HG03460 (cell line): ENCODE results near the gene TRNT1.
A peak's percentile ranks its signal among the peaks of the same experiment; 100 is the strongest.

ENCODE experiments used
- ATAC-seq: cut with Tn5 transposase; IDR thresholded peaks from one replicate; pipeline ENCODE4 v1.9.1; 2021; ENCODE audit not compliant: unreplicated experiment

Gene TRNT1

GRCh38 chr3:3110749-3111361 lies 15.9 kb upstream of the TRNT1 start:
- ATAC-seq: no peak

DNA sequence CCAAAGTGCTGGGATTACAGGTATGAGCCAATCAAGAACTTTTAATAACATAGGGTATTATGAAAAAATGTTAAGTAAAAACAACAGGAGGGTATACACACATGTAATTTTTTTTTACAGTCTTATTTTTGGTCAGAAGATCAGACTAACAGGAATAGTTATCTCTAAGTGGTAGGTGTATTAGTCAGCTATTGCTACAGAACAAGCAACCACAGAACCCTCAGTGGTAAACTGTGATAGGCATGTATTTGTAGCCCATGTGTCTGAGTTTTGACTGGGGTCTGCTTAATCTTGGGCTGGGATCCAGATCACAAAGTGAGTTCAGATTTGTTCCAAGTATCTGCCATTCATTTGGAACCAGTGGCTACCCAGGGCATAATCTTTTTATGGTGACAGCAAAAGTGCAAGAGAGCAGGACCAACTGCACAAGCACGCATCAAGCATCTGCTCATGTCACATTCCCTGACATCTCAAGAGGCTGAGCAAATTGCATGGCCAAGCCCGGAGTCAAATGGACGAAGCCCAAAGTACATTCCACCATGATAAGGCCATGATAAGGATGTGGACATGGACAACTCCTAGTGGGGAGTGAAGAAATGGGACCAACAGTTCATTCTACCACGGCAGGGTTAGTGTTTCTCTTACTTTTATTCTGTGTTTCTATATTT lies 13.6 kb upstream of the TRNT1 start:
- no peak for ATAC-seq

DNA sequence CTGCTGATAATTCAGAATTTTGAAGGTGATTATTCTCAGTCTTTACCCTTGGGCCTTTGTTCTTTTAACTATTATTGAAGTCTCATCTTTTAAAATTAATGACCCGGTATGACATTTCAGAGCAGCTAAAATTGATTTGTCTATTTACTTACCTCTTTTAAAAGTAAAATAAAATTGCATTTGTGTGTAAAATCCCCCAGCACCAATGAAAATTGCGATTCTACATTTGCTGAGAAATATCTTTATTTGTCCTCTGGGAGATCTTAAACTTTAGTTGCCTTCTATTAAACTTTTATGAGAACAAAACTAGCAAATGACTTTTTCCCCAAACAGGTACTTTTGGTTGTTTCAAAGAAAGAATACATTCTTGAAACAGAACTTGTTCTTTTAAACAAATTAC lies 9.1 kb upstream of the TRNT1 start:
- ATAC-seq: no peak

GRCh38 chr3:3119393-3119851 lies 7.3 kb upstream of the TRNT1 start:
- ATAC-seq: no peak

DNA sequence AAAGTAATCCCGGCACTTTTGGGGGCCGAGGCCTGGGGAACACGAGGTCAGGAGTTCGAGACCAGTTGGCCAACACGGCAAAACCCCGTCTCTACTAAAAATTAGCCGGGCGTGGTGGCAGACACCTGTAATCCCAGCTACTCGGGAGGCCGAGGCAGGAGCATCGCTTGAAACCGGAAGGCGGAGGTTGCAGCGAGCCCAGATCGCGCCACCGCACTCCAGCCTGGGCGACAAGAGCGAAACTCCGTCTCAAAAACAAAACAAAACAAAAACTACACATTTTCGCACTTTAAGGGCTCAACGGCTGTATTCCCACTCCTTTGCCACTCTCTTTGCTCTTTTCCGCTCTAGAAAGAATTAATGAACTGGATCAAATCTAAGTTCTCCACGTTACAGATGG lies 763 bp upstream of the TRNT1 start:
- ATAC-seq: no peak

DNA sequence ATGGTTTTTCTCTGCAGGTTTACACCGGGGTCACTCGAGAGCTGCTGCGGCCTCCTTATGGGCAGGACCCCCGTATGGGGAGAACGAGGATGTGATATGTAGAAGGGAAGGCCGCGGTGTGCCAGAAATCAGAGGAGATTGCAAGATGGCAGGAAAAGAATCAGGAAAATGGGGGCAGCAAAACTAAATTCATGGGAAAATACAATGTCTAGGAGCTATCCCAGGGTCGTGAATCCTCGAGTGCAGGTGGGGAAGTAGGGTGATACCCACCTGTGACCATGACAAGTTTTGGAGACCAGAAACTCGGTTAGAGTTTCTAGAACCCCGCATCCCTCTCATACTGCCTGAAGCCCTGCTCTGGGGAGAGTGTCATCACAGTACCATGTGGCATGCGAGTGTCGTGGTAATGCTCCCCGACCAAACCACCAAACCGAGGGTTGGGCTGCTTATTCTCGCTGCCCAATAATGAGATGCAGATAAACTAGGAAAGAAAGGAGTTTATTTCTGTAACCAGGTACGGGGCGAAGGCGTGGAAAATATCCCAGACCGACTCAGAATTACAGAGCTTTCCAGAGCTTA lies 781 bp downstream of the TRNT1 start:
- ATAC-seq: no peak

GRCh38 chr3:3129579-3129978 lies 2.8 kb downstream of the TRNT1 start:
- ATAC-seq: no peak

- ATAC-seq: no peak
These were observed 6.8 kb downstream of the TRNT1 start for GRCh38 chr3:3133500-3133899.

DNA sequence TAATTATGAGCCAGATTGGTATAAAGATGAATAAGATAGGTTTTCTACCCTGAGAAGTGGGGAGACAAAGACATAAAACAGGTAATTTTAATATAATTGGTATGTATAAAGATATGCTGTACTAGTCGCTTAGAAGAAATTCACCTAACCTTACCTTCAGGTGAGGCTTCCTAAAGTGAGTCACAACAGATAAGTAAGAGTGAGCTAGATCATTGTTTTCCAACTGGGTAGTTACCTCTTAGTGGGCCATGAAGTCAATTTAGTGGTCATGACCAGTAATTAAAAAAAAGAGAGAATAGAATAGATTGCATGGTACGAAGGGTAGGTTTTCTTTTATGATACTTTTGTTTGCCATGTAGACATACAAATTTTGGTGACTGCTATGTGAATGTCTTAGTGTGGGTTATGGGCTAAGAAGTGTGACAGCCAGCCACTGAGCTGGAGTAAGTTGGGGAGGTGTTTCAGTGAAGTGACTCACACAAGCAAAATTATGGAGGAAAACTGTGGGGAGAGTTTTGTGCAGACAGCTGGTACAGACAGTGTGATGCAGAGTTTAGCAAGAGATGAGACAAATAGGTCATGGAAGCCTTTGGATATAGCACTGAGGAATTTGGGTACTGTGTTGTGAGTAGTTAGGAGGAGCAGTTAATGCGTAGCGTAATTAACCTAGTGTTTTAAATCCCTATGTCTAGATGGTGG lies 8.2 kb downstream of the TRNT1 start:
- ATAC-seq: no peak

DNA sequence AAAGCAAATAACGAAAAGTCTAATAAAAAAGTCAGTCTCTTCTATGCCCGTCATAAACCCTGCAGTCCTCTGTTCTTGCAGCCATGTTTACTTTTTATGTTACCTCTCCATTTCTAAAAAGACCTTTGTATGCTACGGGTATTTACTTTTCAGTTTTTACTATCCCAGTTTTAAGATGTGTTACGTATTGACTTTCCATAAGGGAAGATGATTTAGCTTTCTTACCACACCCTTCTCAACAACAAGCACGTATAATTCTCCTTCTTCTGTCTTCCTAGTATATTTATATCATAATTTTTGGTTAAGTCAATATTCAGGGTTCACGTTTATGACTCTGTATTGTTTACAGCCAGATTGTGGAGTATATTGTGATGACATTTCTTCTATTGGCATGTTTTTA lies 10.8 kb downstream of the TRNT1 start:
- ATAC-seq: no peak

GRCh38 chr3:3141939-3142338 lies 15.2 kb downstream of the TRNT1 start:
- no peak for ATAC-seq

DNA sequence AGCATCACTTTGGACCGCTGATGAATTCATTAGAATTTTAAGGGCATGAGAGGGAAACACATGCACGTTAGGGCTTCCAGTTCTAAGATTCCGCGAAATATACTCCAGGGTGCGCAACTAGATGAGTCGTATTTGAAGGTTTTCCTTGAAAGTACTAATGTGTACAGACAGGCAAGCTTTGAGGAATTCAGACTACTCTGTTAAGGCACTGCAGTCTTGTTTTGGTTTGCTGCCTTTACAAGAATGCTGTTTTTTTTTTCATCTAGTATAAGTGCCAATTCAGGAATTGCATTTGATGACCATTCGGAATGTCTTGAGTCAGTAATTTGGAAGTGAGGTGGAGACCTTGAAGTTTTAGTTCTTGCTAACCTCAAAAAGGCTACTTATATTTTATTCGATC lies 19.1 kb downstream of the TRNT1 start:
- ATAC-seq: no peak

GRCh38 chr3:3149560-3149959 lies 22.8 kb downstream of the TRNT1 start:
- no peak for ATAC-seq

- ATAC-seq: no peak
These were observed 24.8 kb downstream of the TRNT1 start for GRCh38 chr3:3151513-3151912.

GRCh38 chr3:3154879-3155610 lies 28.3 kb downstream of the TRNT1 start:
- no peak for ATAC-seq

DNA sequence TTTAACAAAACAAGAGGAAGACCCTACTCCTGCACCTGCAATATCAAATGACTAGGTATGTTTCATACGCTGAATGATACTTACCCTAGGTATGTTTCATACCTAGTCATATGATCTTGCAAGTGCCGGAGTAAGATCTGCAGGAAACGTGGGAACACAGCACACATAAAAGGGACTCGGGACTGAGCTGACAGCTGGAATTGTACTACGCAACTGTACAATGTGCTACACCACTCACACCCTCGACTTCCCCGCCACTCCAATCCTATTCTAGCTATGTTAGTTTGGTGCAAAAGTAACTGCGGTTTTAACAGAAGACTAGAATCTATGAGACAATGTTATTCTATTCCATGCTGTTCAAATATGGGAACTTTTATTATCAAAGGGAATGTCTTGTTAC lies 30.7 kb downstream of the TRNT1 start:
- no peak for ATAC-seq

DNA sequence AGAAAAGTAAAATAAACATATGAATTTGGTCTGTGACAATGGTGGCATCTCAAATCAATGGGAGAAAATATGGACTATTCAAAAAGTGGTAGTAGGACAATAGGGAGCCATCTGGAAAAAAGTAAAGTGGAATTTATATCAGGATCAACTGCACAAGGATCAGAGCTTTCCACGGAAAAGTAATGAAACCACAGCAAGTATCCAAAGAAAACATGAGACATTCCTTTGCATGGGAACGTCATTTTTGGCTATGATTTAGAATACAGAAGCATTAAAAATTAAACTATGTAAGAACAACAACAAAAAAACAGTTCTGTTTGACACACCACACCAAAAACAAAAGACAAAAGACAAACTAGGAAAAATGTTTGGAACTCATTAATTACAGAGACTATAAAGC lies 34.1 kb downstream of the TRNT1 start:
- ATAC-seq: no peak

DNA sequence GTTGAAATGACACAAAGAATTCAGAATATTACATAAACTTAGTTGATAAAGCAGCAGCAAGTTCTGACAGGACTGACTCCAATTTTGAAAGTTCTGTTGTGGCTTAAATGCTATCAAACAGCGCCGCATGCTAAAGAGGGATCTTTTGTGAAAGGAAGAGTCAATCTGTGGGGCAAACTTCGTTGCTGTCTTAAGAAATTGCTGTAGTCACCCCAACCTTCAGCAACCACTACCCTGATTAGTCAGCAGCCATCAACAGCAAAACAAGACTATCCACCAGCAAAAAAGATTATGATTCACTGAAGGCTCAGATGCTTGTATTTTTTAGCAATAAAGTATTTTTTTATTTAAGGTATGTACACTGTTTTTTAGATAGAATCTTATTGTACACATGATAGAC lies 38.5 kb downstream of the TRNT1 start:
- no peak for ATAC-seq

DNA sequence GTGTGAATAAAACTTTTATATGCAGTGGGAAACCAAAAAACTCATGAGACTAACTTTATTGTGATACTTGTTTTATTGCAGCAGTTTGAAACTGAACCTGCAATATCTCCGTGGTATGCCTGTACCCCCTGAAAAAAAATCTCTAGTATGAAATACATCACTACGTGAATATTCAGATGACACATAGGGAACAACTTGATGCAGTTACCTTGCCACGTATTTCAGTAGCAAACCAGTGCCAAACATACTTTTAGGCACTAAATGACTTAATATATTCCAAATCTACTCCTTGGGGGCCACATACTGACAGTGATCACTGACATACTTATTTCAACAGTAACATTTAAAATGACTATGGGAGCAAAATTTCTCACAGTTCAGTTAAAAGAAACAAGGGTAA lies 38.9 kb downstream of the TRNT1 start:
- no peak for ATAC-seq

DNA sequence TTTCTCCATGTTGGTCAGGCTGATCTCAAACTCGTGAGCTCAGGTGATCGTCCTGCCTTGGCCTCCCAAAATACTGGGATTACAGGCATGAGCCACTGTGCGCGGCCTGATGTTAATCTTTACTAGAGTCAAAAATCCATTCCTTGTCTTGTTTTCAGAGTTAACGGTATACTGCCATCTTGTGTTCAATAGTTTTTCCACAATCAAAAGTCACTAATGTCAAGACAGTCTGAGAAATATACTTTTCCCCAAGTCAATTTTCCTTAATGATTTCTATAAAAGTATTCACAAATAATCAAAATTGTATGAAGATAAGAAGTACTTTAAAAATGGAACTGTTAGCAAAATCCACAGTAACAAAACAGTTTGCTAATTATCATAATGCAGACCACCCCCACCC lies 44.3 kb downstream of the TRNT1 start:
- peak; percentile 68 for ATAC-seq

DNA sequence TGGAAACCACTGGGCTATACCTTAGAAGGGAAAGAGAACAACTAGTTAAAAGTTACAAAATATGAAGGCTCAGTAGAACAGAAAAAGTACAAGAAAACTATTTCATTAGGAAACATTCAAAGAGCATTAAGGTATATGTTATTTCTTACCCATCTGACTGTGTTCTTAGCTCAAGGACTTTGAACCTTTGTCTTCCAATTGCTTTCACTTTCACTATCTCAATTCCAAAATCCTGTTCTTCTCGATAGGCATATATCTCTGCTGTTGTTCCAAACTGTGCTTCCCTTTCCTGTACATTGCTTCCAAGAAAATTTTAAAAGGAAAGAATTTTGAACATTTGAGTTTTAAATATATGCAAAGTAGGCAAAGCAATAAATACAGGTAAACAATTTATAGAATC lies 45.9 kb downstream of the TRNT1 start:
- no peak for ATAC-seq
